IMR-90 (cell line): Measurements from ENCODE around the gene MAS1. TPM values are rescaled to one million over a fixed set of nuclear protein-coding genes. Genes with fewer than 3 reads are reported as not detected.

ENCODE experiments used
- ATAC-seq: fragments of 200-7000 bp; cut with Tn5 transposase; 2 replicates; pipeline ENCODE4 v1.9.1; 2020; ENCODE audit warnings: low read depth, mild to moderate bottlenecking, moderate library complexity
- BruUV-seq: library from RNA; stranded (reverse); fragments of 400-500 nt; replicated peaks from 2 replicates; lab custom pipeline; 2021; lab: Mats Ljungman, UMichigan
- CTCF ChIA-PET: fragments of 300-600 bp; formaldehyde crosslinking; extraction: SDS; loops from one replicate; lab custom pipeline; 2021; ENCODE audit warnings: antibody characterized with exemption; lab: Yijun Ruan, JAX
- POLR2A ChIA-PET: fragments of 300-600 bp; sonication (Branson Sonifier 250); formaldehyde crosslinking; loops from one replicate; lab custom pipeline; 2022; ENCODE audit warnings: antibody characterized with exemption; ENCODE audit not compliant: unreplicated experiment; lab: Charles Lee
- DNase-seq: peaks from one replicate; pipeline ENCODE4 v3.0.0; 2013
- H2AFZ ChIP-seq: replicated peaks from 2 replicates; pipeline ENCODE3; 2013; ENCODE audit warnings: low read length, mild to moderate bottlenecking; ENCODE audit not compliant: poor library complexity
- H2AK5ac ChIP-seq: 2 replicates; pipeline ENCODE4 v1.6.1; 2013; ENCODE audit warnings: low read depth, low read length, inconsistent platforms
- H2AK9ac ChIP-seq: replicated peaks from 2 replicates; pipeline ENCODE3; 2013; ENCODE audit warnings: mild to moderate bottlenecking, low read depth, low read length, moderate library complexity; ENCODE audit not compliant: poor library complexity
- H2BK120ac ChIP-seq: 2 replicates; pipeline ENCODE4 v1.6.1; 2013; ENCODE audit warnings: low read depth, low read length, inconsistent platforms
- H2BK15ac ChIP-seq: 3 replicates; pipeline ENCODE4 v1.6.1; 2013; ENCODE audit warnings: low read depth, low read length, inconsistent platforms
- H2BK20ac ChIP-seq: 2 replicates; pipeline ENCODE4 v1.6.1; 2013; ENCODE audit warnings: low read depth, mild to moderate bottlenecking, inconsistent platforms, low read length, moderate library complexity
- H2BK5ac ChIP-seq: 2 replicates; pipeline ENCODE4 v1.6.1; 2013; ENCODE audit warnings: mild to moderate bottlenecking, low read depth, low read length, inconsistent platforms; ENCODE audit not compliant: poor library complexity, severe bottlenecking
- H3K14ac ChIP-seq: replicated peaks from 2 replicates; pipeline ENCODE4 v1.6.1; 2013; ENCODE audit warnings: low read depth, low read length, inconsistent platforms
- H3K18ac ChIP-seq: 2 replicates; pipeline ENCODE4 v1.6.1; 2013; ENCODE audit warnings: low read depth, low read length, control low read depth
- H3K23ac ChIP-seq: 2 replicates; pipeline ENCODE4 v1.6.1; 2013; ENCODE audit warnings: low read depth, low read length, inconsistent platforms
- H3K27ac ChIP-seq: 2 replicates; pipeline ENCODE4 v1.5.1; 2013; ENCODE audit warnings: mild to moderate bottlenecking, control low read depth, low read length; ENCODE audit not compliant: insufficient read depth
- H3K27me3 ChIP-seq: 2 replicates; pipeline ENCODE4 v1.6.1; 2013; ENCODE audit warnings: low read length; ENCODE audit not compliant: control insufficient read depth, insufficient read depth
- H3K36me3 ChIP-seq: 2 replicates; pipeline ENCODE4 v1.6.1; 2013; ENCODE audit warnings: low read length, mixed read lengths; ENCODE audit not compliant: control insufficient read depth, insufficient read depth
- H3K4ac ChIP-seq: 2 replicates; pipeline ENCODE4 v1.6.1; 2013; ENCODE audit warnings: low read depth, low read length, inconsistent platforms
- H3K4me1 ChIP-seq: 2 replicates; pipeline ENCODE4 v1.6.1; 2013; ENCODE audit warnings: low read length, mixed read lengths; ENCODE audit not compliant: control insufficient read depth, insufficient read depth
- H3K4me2 ChIP-seq: 2 replicates; pipeline ENCODE4 v1.6.1; 2013; ENCODE audit warnings: low read depth, mild to moderate bottlenecking, control low read depth, low read length, moderate library complexity
- H3K4me3 ChIP-seq: 2 replicates; pipeline ENCODE4 v1.5.1; 2013; ENCODE audit warnings: low read depth, mild to moderate bottlenecking, control low read depth, low read length, moderate library complexity; ENCODE audit not compliant: insufficient read depth
- H3K56ac ChIP-seq: 2 replicates; pipeline ENCODE4 v1.6.1; 2013; ENCODE audit warnings: low read length, inconsistent platforms; ENCODE audit not compliant: insufficient read depth; ENCODE audit errors: extremely low read depth
- H3K79me1 ChIP-seq, 2 experiments: 2 replicates each; pipeline ENCODE4 v1.6.1; 2013; ENCODE audit warnings: low read length in 2 of 2, inconsistent platforms in 1 of 2, low read depth in 1 of 2
- H3K9ac ChIP-seq: 2 replicates; pipeline ENCODE4 v1.6.1; 2013; ENCODE audit warnings: low read depth, low read length, control low read depth
- H3K9me1 ChIP-seq: 2 replicates; pipeline ENCODE4 v1.6.1; 2013; ENCODE audit warnings: low read length, inconsistent platforms; ENCODE audit not compliant: insufficient read depth
- H3K9me3 ChIP-seq: 2 replicates; pipeline ENCODE4 v1.6.1; 2013; ENCODE audit warnings: low read length; ENCODE audit not compliant: control insufficient read depth, insufficient read depth
- H4K20me1 ChIP-seq: 2 replicates; pipeline ENCODE4 v1.6.1; 2013; ENCODE audit warnings: low read length, inconsistent platforms; ENCODE audit not compliant: insufficient read depth
- H4K5ac ChIP-seq: 2 replicates; pipeline ENCODE4 v1.6.1; 2013; ENCODE audit warnings: mild to moderate bottlenecking, low read depth, low read length, control low read depth
- H4K8ac ChIP-seq, 2 experiments: 2 replicates each; pipeline ENCODE4 v1.6.1; 2013; ENCODE audit warnings: low read depth in 2 of 2, low read length in 2 of 2, control low read depth in 1 of 2, inconsistent platforms in 1 of 2
- H4K91ac ChIP-seq: 2 replicates; pipeline ENCODE4 v1.6.1; 2013; ENCODE audit warnings: low read depth, low read length, inconsistent platforms; ENCODE audit not compliant: insufficient read depth
- CEBPB ChIP-seq: IDR thresholded peaks from 2 replicates; pipeline ENCODE4 v1.6.1; 2012; ENCODE audit warnings: low read depth, low read length, improper control_type of control experiment
- MXI1 ChIP-seq: IDR thresholded peaks from 2 replicates; pipeline ENCODE4 v1.6.1; 2012; ENCODE audit warnings: low read depth, mild to moderate bottlenecking, low read length, moderate library complexity, borderline replicate concordance
- NFE2L2 ChIP-seq: fragments of 150-350 bp; IDR thresholded peaks from 2 replicates; pipeline ENCODE4 v1.6.1; 2016; ENCODE audit warnings: low read depth, mild to moderate bottlenecking, low read length
- dilution Hi-C: fragments of 300-500 bp; cut with HindIII; formaldehyde crosslinking; loops from one replicate; pipeline ENCODE4 v1.14.3; 2018; ENCODE audit warnings: low sequenced_read_pairs; ENCODE audit not compliant: unreplicated experiment
- in situ Hi-C: fragments of 300-500 bp; cut with MboI; formaldehyde crosslinking; loops from 3 replicates; pipeline ENCODE4 v1.14.3; 2019; ENCODE audit warnings: low sequenced_read_pairs, inconsistent platforms, mixed read lengths
- intact Hi-C: fragments of 100-400 bp; cut with micrococcal nuclease; formaldehyde crosslinking; loops from 2 replicates; pipeline ENCODE4 v1.10.0; 2022
- polyA plus RNA-seq, 3 experiments: library from polyadenylated mRNA; depleted of rRNA; stranded (reverse); fragments of >200 nt; gene quantifications; 2 replicates each; pipeline ENCODE4 v1.2.3, GENCODE V29; 2012; ENCODE audit warnings: low replicate concordance in 1 of 3
- total RNA-seq: library from RNA; depleted of rRNA; stranded (reverse); fragments of >200 nt; gene quantifications from 2 replicates; pipeline ENCODE4 v1.2.3, GENCODE V29; 2012
- TF ChIP-seq, protein P1 (sequence below): fragments of 150-350 bp; IDR thresholded peaks from 2 replicates; pipeline ENCODE4 v1.6.1; 2016; ENCODE audit warnings: low read depth, mild to moderate bottlenecking, low read length, moderate library complexity, borderline replicate concordance

Gene MAS1
- total and polyA plus RNA-seq, 2 of the 4 experiments (the other 2 are of a cell fraction): under 0.01 TPM; not detected in 1

DNA sequence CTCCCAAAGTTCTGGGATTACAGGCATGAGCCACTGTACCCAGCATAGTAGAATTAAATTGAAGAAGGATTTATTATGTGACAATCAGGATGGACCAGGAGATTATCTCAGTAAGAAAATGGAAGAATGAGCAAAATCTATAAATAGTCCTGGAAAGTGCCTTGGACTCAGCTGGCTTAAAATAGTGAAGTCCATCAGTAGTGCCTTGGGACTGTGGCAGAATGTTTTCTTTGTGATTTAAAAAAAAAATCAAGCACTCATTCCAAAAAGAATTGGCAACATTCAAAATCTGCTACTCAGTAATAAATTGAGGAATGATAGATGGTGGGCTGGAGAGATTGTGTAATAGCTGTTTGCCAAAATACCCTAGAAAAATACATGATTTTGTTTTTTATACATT is 37.0 kb upstream of the MAS1 start:
- Histone ChIP-seq H2AK5ac (no peak overlapping the region), H3K36me3 (no peaks in the 10 kb centered on the region), H2BK120ac (no peak overlapping the region), H4K91ac (no peak overlapping the region), H2BK15ac (no peak overlapping the region), H4K5ac (no peak overlapping the region), H2BK20ac (no peak overlapping the region), H3K9me1 (no peaks in the 10 kb centered on the region), H3K4me3 (no peak overlapping the region), H3K9ac (no peak overlapping the region), H2AFZ (no peak overlapping the region), H3K14ac (no peak overlapping the region), H3K9me3 (no peaks in the 10 kb centered on the region), H3K4me1 (no peaks in the 10 kb centered on the region), H3K79me1 (no peaks in the 10 kb centered on the region), H4K8ac (no peak overlapping the region), H2AK9ac (no peak overlapping the region), H2BK5ac (no peak overlapping the region), H3K56ac (no peak overlapping the region), H3K4me2 (no peak overlapping the region), H3K27ac (no peak overlapping the region), H3K4ac (no peak overlapping the region), H3K23ac (no peak overlapping the region), H3K27me3 (peaks cover 5% of the 10 kb centered on the region), H4K20me1 (no peaks in the 10 kb centered on the region), H3K18ac (no peak overlapping the region)
- ChIA-PET CTCF (interaction anchor here (0.6 to 1.6 kb wide), 4 partner anchors 12 to 78 kb away, joined by 3 to 4 read pairs (median 3); no protein-coding TSS in a partner anchor), POLR2A (no interaction called here)
- no peak for ATAC-seq
- in situ Hi-C loops (loop anchor here (25.0 kb wide), 1 partner anchor 609 kb away; no protein-coding TSS in a partner anchor), intact Hi-C loops (loop anchor here (2.0 kb wide), 1 partner anchor 163 kb away; no protein-coding TSS in a partner anchor), dilution Hi-C loops (no loop called here)
- DNase-seq: no peak
- BruUV-seq: no TSS peak
- TF ChIP-seq, protein P1, sequence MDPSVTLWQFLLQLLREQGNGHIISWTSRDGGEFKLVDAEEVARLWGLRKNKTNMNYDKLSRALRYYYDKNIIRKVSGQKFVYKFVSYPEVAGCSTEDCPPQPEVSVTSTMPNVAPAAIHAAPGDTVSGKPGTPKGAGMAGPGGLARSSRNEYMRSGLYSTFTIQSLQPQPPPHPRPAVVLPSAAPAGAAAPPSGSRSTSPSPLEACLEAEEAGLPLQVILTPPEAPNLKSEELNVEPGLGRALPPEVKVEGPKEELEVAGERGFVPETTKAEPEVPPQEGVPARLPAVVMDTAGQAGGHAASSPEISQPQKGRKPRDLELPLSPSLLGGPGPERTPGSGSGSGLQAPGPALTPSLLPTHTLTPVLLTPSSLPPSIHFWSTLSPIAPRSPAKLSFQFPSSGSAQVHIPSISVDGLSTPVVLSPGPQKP: no peak
- TF ChIP-seq NFE2L2 (no peak), CEBPB (peak; percentile 26; the same call in 1 of the 2 replicates), MXI1 (no peak)
